GM23338 (cell line): Measurements from ENCODE around the gene KIF19.

Experiments used
- CREB1 ChIP-seq: fragments of 250-450 bp; sonication (Bioruptor Pico); IDR thresholded peaks from 2 replicates; pipeline ENCODE4 v1.5.0; 2020; ENCODE audit warnings: low read depth, mild to moderate bottlenecking, moderate library complexity
- EZH2 ChIP-seq: fragments of 200-600 bp; sonication (generic); IDR thresholded peaks from one replicate; pipeline ENCODE4 v1.8.0; 2017; ENCODE audit warnings: antibody characterized with exemption, mild to moderate bottlenecking, low read depth; ENCODE audit not compliant: unreplicated experiment
- EZH2phosphoT487 ChIP-seq: fragments of 200-600 bp; sonication (generic); IDR thresholded peaks from one replicate; pipeline ENCODE4 v1.8.1; 2018; ENCODE audit warnings: antibody characterized with exemption; ENCODE audit not compliant: unreplicated experiment
- JUNB ChIP-seq: IDR thresholded peaks from one replicate; pipeline ENCODE4 v1.6.1; 2016; ENCODE audit warnings: antibody characterized with exemption; ENCODE audit not compliant: unreplicated experiment
- NANOG ChIP-seq: IDR thresholded peaks from 2 replicates; pipeline ENCODE4 v1.6.1; 2016; ENCODE audit warnings: antibody characterized with exemption, borderline replicate concordance
- POLR2AphosphoS5 ChIP-seq: IDR thresholded peaks from 2 replicates; pipeline ENCODE4 v1.6.1; 2016; ENCODE audit warnings: antibody characterized with exemption, low read depth
- STAT1 ChIP-seq: IDR thresholded peaks from one replicate; pipeline ENCODE4 v1.6.1; 2016; ENCODE audit warnings: antibody characterized with exemption; ENCODE audit not compliant: unreplicated experiment
- ZNF114 ChIP-seq: fragments of 250-450 bp; sonication (Bioruptor Pico); IDR thresholded peaks from 2 replicates; pipeline ENCODE4 v1.5.0; 2020; ENCODE audit warnings: mild to moderate bottlenecking, moderate library complexity
- ZNF331 ChIP-seq: fragments of 250-450 bp; sonication (Bioruptor Pico); IDR thresholded peaks from 2 replicates; pipeline ENCODE4 v1.5.0; 2020; ENCODE audit warnings: low read depth, mild to moderate bottlenecking, moderate library complexity
- TF ChIP-seq, protein P1 (sequence below), 2 experiments: fragments of 200-600 bp in 1 of 2; sonication (generic) in 1 of 2; conservative IDR thresholded peaks; 2 replicates each; pipeline versions ENCODE4 v1.5.1 to v1.6.1; 2016 to 2017; ENCODE audit warnings: antibody characterized with exemption in 2 of 2, low read depth in 2 of 2, mild to moderate bottlenecking in 2 of 2, moderate library complexity in 1 of 2
- TF ChIP-seq, protein P2 (sequence below): IDR thresholded peaks from one replicate; pipeline ENCODE4 v1.6.1; 2018; ENCODE audit warnings: antibody characterized with exemption; ENCODE audit not compliant: unreplicated experiment
- TF ChIP-seq, protein P3 (sequence below): fragments of 250-450 bp; sonication (Bioruptor Pico); IDR thresholded peaks from 2 replicates; pipeline ENCODE4 v1.5.0; 2020; ENCODE audit warnings: mild to moderate bottlenecking, moderate library complexity
- TF ChIP-seq, protein P4 (sequence below): IDR thresholded peaks from 2 replicates; pipeline ENCODE4 v1.6.1; 2016; ENCODE audit warnings: antibody characterized with exemption

DNA sequence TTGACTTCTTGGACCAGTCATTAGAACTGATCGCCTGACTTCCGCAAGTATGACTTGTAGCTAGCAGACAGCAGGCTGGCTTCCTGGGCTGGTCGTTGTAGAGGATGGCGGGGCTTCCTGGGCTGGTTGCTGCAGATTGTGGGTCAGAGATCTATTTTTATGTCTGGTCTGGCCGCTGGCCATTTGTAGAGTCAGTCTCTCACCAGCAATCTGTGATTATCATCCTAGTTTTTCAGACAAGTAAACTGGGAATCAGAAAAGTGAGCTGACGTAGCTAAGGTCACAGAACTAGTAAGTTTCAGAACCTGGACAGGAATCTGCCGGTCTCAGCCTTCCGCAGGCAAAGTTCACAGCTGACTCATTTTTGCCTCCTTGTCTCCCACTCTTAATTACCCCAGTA is 60.4 kb downstream of the KIF19 start:
- TF ChIP-seq, protein P1, sequence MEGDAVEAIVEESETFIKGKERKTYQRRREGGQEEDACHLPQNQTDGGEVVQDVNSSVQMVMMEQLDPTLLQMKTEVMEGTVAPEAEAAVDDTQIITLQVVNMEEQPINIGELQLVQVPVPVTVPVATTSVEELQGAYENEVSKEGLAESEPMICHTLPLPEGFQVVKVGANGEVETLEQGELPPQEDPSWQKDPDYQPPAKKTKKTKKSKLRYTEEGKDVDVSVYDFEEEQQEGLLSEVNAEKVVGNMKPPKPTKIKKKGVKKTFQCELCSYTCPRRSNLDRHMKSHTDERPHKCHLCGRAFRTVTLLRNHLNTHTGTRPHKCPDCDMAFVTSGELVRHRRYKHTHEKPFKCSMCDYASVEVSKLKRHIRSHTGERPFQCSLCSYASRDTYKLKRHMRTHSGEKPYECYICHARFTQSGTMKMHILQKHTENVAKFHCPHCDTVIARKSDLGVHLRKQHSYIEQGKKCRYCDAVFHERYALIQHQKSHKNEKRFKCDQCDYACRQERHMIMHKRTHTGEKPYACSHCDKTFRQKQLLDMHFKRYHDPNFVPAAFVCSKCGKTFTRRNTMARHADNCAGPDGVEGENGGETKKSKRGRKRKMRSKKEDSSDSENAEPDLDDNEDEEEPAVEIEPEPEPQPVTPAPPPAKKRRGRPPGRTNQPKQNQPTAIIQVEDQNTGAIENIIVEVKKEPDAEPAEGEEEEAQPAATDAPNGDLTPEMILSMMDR (conservative IDR thresholded peaks at IDR 0.05; ENCODE audit: low read depth in 2 of 2), result no peak
- TF ChIP-seq JUNB, result no peak
- TF ChIP-seq EZH2, result no peak
- TF ChIP-seq STAT1, result no peak
- TF ChIP-seq, protein P2, sequence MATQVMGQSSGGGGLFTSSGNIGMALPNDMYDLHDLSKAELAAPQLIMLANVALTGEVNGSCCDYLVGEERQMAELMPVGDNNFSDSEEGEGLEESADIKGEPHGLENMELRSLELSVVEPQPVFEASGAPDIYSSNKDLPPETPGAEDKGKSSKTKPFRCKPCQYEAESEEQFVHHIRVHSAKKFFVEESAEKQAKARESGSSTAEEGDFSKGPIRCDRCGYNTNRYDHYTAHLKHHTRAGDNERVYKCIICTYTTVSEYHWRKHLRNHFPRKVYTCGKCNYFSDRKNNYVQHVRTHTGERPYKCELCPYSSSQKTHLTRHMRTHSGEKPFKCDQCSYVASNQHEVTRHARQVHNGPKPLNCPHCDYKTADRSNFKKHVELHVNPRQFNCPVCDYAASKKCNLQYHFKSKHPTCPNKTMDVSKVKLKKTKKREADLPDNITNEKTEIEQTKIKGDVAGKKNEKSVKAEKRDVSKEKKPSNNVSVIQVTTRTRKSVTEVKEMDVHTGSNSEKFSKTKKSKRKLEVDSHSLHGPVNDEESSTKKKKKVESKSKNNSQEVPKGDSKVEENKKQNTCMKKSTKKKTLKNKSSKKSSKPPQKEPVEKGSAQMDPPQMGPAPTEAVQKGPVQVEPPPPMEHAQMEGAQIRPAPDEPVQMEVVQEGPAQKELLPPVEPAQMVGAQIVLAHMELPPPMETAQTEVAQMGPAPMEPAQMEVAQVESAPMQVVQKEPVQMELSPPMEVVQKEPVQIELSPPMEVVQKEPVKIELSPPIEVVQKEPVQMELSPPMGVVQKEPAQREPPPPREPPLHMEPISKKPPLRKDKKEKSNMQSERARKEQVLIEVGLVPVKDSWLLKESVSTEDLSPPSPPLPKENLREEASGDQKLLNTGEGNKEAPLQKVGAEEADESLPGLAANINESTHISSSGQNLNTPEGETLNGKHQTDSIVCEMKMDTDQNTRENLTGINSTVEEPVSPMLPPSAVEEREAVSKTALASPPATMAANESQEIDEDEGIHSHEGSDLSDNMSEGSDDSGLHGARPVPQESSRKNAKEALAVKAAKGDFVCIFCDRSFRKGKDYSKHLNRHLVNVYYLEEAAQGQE, result no peak
- TF ChIP-seq POLR2AphosphoS5, result no peak
- no peak for TF ChIP-seq EZH2phosphoT487
- no peak for TF ChIP-seq NANOG
- TF ChIP-seq, protein P3, sequence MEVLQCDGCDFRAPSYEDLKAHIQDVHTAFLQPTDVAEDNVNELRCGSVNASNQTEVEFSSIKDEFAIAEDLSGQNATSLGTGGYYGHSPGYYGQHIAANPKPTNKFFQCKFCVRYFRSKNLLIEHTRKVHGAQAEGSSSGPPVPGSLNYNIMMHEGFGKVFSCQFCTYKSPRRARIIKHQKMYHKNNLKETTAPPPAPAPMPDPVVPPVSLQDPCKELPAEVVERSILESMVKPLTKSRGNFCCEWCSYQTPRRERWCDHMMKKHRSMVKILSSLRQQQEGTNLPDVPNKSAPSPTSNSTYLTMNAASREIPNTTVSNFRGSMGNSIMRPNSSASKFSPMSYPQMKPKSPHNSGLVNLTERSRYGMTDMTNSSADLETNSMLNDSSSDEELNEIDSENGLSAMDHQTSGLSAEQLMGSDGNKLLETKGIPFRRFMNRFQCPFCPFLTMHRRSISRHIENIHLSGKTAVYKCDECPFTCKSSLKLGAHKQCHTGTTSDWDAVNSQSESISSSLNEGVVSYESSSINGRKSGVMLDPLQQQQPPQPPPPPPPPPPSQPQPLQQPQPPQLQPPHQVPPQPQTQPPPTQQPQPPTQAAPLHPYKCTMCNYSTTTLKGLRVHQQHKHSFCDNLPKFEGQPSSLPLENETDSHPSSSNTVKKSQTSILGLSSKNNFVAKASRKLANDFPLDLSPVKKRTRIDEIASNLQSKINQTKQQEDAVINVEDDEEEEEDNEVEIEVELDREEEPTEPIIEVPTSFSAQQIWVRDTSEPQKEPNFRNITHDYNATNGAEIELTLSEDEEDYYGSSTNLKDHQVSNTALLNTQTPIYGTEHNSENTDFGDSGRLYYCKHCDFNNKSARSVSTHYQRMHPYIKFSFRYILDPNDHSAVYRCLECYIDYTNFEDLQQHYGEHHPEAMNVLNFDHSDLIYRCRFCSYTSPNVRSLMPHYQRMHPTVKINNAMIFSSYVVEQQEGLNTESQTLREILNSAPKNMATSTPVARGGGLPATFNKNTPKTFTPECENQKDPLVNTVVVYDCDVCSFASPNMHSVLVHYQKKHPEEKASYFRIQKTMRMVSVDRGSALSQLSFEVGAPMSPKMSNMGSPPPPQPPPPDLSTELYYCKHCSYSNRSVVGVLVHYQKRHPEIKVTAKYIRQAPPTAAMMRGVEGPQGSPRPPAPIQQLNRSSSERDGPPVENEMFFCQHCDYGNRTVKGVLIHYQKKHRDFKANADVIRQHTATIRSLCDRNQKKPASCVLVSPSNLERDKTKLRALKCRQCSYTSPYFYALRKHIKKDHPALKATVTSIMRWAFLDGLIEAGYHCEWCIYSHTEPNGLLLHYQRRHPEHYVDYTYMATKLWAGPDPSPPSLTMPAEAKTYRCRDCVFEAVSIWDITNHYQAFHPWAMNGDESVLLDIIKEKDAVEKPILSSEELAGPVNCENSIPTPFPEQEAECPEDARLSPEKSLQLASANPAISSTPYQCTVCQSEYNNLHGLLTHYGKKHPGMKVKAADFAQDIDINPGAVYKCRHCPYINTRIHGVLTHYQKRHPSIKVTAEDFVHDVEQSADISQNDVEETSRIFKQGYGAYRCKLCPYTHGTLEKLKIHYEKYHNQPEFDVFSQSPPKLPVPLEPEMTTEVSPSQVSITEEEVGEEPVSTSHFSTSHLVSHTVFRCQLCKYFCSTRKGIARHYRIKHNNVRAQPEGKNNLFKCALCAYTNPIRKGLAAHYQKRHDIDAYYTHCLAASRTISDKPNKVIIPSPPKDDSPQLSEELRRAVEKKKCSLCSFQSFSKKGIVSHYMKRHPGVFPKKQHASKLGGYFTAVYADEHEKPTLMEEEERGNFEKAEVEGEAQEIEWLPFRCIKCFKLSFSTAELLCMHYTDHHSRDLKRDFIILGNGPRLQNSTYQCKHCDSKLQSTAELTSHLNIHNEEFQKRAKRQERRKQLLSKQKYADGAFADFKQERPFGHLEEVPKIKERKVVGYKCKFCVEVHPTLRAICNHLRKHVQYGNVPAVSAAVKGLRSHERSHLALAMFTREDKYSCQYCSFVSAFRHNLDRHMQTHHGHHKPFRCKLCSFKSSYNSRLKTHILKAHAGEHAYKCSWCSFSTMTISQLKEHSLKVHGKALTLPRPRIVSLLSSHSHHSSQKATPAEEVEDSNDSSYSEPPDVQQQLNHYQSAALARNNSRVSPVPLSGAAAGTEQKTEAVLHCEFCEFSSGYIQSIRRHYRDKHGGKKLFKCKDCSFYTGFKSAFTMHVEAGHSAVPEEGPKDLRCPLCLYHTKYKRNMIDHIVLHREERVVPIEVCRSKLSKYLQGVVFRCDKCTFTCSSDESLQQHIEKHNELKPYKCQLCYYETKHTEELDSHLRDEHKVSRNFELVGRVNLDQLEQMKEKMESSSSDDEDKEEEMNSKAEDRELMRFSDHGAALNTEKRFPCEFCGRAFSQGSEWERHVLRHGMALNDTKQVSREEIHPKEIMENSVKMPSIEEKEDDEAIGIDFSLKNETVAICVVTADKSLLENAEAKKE (CRISPR knock-in tag), result no peak
- TF ChIP-seq ZNF114, result no peak
- no peak for TF ChIP-seq CREB1 (CRISPR knock-in tag)
- TF ChIP-seq, protein P4, sequence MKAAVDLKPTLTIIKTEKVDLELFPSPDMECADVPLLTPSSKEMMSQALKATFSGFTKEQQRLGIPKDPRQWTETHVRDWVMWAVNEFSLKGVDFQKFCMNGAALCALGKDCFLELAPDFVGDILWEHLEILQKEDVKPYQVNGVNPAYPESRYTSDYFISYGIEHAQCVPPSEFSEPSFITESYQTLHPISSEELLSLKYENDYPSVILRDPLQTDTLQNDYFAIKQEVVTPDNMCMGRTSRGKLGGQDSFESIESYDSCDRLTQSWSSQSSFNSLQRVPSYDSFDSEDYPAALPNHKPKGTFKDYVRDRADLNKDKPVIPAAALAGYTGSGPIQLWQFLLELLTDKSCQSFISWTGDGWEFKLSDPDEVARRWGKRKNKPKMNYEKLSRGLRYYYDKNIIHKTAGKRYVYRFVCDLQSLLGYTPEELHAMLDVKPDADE, result no peak
- TF ChIP-seq ZNF331 (CRISPR knock-in tag), result no peak
